GM12878 (cell line): ENCODE measurements around the gene CAMTA1. TPM values are rescaled to one million over a fixed set of nuclear protein-coding genes. Genes with fewer than 3 reads are reported as not detected.

Experiments used
- ATAC-seq: fragments of 200-7000 bp; cut with Tn5 transposase; 3 replicates; pipeline ENCODE4 v1.9.1; 2020; ENCODE audit warnings: mild to moderate bottlenecking, moderate library complexity
- BruUV-seq: library from RNA; stranded (reverse); fragments of 400-500 nt; replicated peaks from 2 replicates; lab custom pipeline; 2021; lab: Mats Ljungman, UMichigan
- CTCF ChIA-PET: fragments of 300-600 bp; sonication (Branson Sonifier 250); formaldehyde crosslinking; extraction: SDS; loops from one replicate; lab custom pipeline; 2021; ENCODE audit warnings: inconsistent platforms; lab: Yijun Ruan, JAX
- POLR2A ChIA-PET: fragments of 350-600 bp; formaldehyde crosslinking; extraction: SDS; loops from one replicate; lab custom pipeline; 2021; ENCODE audit warnings: inconsistent platforms; lab: Charles Lee
- RAD21 ChIA-PET: fragments of 300-600 bp; sonication (Branson Sonifier 250); formaldehyde crosslinking; loops from one replicate; lab custom pipeline; 2023; ENCODE audit warnings: antibody characterized with exemption; ENCODE audit not compliant: unreplicated experiment; lab: Charles Lee
- SMC1A ChIA-PET: fragments of 300-600 bp; sonication (Branson Sonifier 250); formaldehyde crosslinking; loops from one replicate; lab custom pipeline; 2023; ENCODE audit not compliant: unreplicated experiment, uncharacterized antibody; lab: Charles Lee
- DNase-seq: peaks from one replicate; pipeline ENCODE4 v3.0.0-alpha.2; 2011; ENCODE audit warnings: low read depth, low spot score
- FAIRE-seq: peaks from 3 replicates; lab custom pipeline; 2011; peaks lifted over from hg19 to GRCh38; lab: Jason Lieb, UNC
- H2AFZ ChIP-seq: 2 replicates; pipeline ENCODE4 v1.6.0; 2011; ENCODE audit warnings: low read depth, low read length, control low read depth; ENCODE audit not compliant: control insufficient read depth
- H3K27ac ChIP-seq: 2 replicates; pipeline ENCODE4 v1.5.1; 2011; ENCODE audit warnings: control low read depth; ENCODE audit not compliant: control insufficient read depth, insufficient read depth
- H3K27me3 ChIP-seq, 2 experiments: replicated peaks in 1 of 2; 2 replicates each; pipeline versions ENCODE4 v1.6.0 to v1.6.1; 2011; ENCODE audit warnings: low read length in 1 of 2; ENCODE audit not compliant: control insufficient read depth in 2 of 2, insufficient read depth in 2 of 2
- H3K36me3 ChIP-seq, 2 experiments: 2 replicates each; pipeline ENCODE4 v1.5.1; 2011; ENCODE audit warnings: low read length in 1 of 2; ENCODE audit not compliant: control insufficient read depth in 2 of 2, insufficient read depth in 2 of 2
- H3K4me1 ChIP-seq: 2 replicates; pipeline ENCODE4 v1.6.1; 2011; ENCODE audit warnings: mild to moderate bottlenecking, low read length, moderate library complexity, mixed read lengths; ENCODE audit not compliant: control insufficient read depth, insufficient read depth
- H3K4me2 ChIP-seq: 2 replicates; pipeline ENCODE4 v1.6.0; 2011; ENCODE audit warnings: control low read depth; ENCODE audit not compliant: control insufficient read depth, insufficient read depth
- H3K4me3 ChIP-seq: fragments of 200-600 bp; sonication (generic); 2 replicates; pipeline ENCODE4 v1.5.1; 2016
- H3K79me2 ChIP-seq: 2 replicates; pipeline ENCODE4 v1.6.0; 2011; ENCODE audit warnings: low read length; ENCODE audit not compliant: control insufficient read depth, insufficient read depth
- H3K9ac ChIP-seq: 2 replicates; pipeline ENCODE4 v1.8.0; 2011; ENCODE audit warnings: low read length, control low read depth, mixed read lengths; ENCODE audit not compliant: control insufficient read depth, insufficient read depth
- H3K9me3 ChIP-seq: replicated peaks from 3 replicates; pipeline ENCODE4 v1.5.1; 2011; ENCODE audit warnings: mild to moderate bottlenecking, low read length; ENCODE audit not compliant: control insufficient read depth, insufficient read depth
- H4K20me1 ChIP-seq: 2 replicates; pipeline ENCODE4 v1.6.0; 2011; ENCODE audit not compliant: control insufficient read depth, insufficient read depth
- ATF3 ChIP-seq: IDR thresholded peaks from 2 replicates; pipeline ENCODE4 v1.6.1; 2011; ENCODE audit warnings: low read depth, mild to moderate bottlenecking, low read length, moderate library complexity, borderline replicate concordance; ENCODE audit errors: extremely low read depth
- BACH1 ChIP-seq: fragments of 450-650 bp; IDR thresholded peaks from 2 replicates; pipeline ENCODE4 v1.6.1; 2017; ENCODE audit warnings: mild to moderate bottlenecking, borderline replicate concordance
- BHLHE40 ChIP-seq, 2 experiments: fragments of 450-650 bp in 1 of 2; IDR thresholded peaks; 2 replicates each; pipeline ENCODE4 v1.6.1; 2011 to 2017; ENCODE audit warnings: low read depth in 2 of 2, borderline replicate concordance in 1 of 2, improper control_type of control experiment in 1 of 2, low read length in 1 of 2, mild to moderate bottlenecking in 1 of 2
- BMI1 ChIP-seq: fragments of 450-650 bp; IDR thresholded peaks from 2 replicates; pipeline ENCODE4 v1.6.1; 2016; ENCODE audit warnings: mild to moderate bottlenecking, moderate library complexity, borderline replicate concordance
- CBX3 ChIP-seq: fragments of 200-600 bp; sonication (generic); IDR thresholded peaks from 2 replicates; pipeline ENCODE4 v1.6.1; 2016; ENCODE audit warnings: low read depth, borderline replicate concordance
- CTCF ChIP-seq, 3 experiments: IDR thresholded peaks in 2 of 3; conservative IDR thresholded peaks in 1 of 3; 2 replicates each; pipeline ENCODE4 v1.5.1; 2011; ENCODE audit warnings: low read depth in 3 of 3, low read length in 3 of 3, mild to moderate bottlenecking in 3 of 3, control low read depth in 2 of 3, moderate library complexity in 2 of 3, inconsistent platforms in 1 of 3, mixed read lengths in 1 of 3; ENCODE audit not compliant: control insufficient read depth in 2 of 3, insufficient read depth in 1 of 3; ENCODE audit errors: extremely low read depth in 1 of 3
- E2F4 ChIP-seq: IDR thresholded peaks from 2 replicates; pipeline ENCODE4 v1.6.1; 2012; ENCODE audit warnings: low read depth, low read length, improper control_type of control experiment
- FOXM1 ChIP-seq: IDR thresholded peaks from 2 replicates; pipeline ENCODE4 v1.6.1; 2012; ENCODE audit warnings: low read depth, mild to moderate bottlenecking, inconsistent platforms, low read length, moderate library complexity
- HDAC2 ChIP-seq: fragments of 200-600 bp; sonication (generic); IDR thresholded peaks from 2 replicates; pipeline ENCODE4 v1.6.1; 2017
- KAT2A ChIP-seq: conservative IDR thresholded peaks from 2 replicates; pipeline ENCODE4 v1.6.1; 2011; ENCODE audit warnings: low read depth, low read length; ENCODE audit not compliant: control insufficient read depth
- MYC ChIP-seq: IDR thresholded peaks from 2 replicates; pipeline ENCODE4 v1.6.1; 2011; ENCODE audit warnings: mild to moderate bottlenecking, low read length, moderate library complexity, inconsistent platforms; ENCODE audit not compliant: insufficient read depth, insufficient replicate concordance, insufficient read length, severe bottlenecking
- NFIC ChIP-seq: IDR thresholded peaks from 2 replicates; pipeline ENCODE4 v1.6.1; 2012; ENCODE audit warnings: low read depth, mild to moderate bottlenecking, inconsistent platforms, low read length, moderate library complexity
- NFYA ChIP-seq: IDR thresholded peaks from 2 replicates; pipeline ENCODE4 v1.6.1; 2011; ENCODE audit warnings: low read depth, mild to moderate bottlenecking, low read length, improper control_type of control experiment, borderline replicate concordance
- PAX5 ChIP-seq: IDR thresholded peaks from 2 replicates; pipeline ENCODE4 v1.6.1; 2011; ENCODE audit warnings: low read depth, low read length, borderline replicate concordance
- POLR2A ChIP-seq: IDR thresholded peaks from 2 replicates; pipeline ENCODE4 v1.6.1; 2011; ENCODE audit warnings: low read depth, mild to moderate bottlenecking, low read length
- RAD21 ChIP-seq: IDR thresholded peaks from 2 replicates; pipeline ENCODE4 v1.6.1; 2011; ENCODE audit warnings: mild to moderate bottlenecking, low read depth, low read length, moderate library complexity; ENCODE audit not compliant: insufficient read depth
- SIN3A ChIP-seq: IDR thresholded peaks from 2 replicates; pipeline ENCODE4 v1.6.1; 2012; ENCODE audit warnings: low read depth, low read length, improper control_type of control experiment
- SMAD5 ChIP-seq: IDR thresholded peaks from 2 replicates; pipeline ENCODE4 v1.6.1; 2016; ENCODE audit warnings: antibody characterized with exemption, low read depth
- SREBF2 ChIP-seq: IDR thresholded peaks from 2 replicates; pipeline ENCODE4 v1.6.1; 2012; ENCODE audit warnings: mild to moderate bottlenecking, low read length
- SUZ12 ChIP-seq: fragments of 200-600 bp; sonication (generic); IDR thresholded peaks from one replicate; pipeline ENCODE4 v1.6.1; 2018; ENCODE audit warnings: antibody characterized with exemption, mild to moderate bottlenecking; ENCODE audit not compliant: unreplicated experiment
- TBL1XR1 ChIP-seq: IDR thresholded peaks from 2 replicates; pipeline ENCODE4 v1.6.1; 2012; ENCODE audit warnings: low read depth, low read length, improper control_type of control experiment
- ZNF207 ChIP-seq: fragments of 450-650 bp; IDR thresholded peaks from 2 replicates; pipeline ENCODE4 v1.6.1; 2014; ENCODE audit warnings: antibody characterized with exemption, mild to moderate bottlenecking, borderline replicate concordance
- ZNF622 ChIP-seq: fragments of 450-650 bp; IDR thresholded peaks from 2 replicates; pipeline ENCODE4 v1.6.1; 2017; ENCODE audit warnings: mild to moderate bottlenecking, inconsistent platforms
- WGBS: methylation state at CpG from one replicate; pipeline ENCODE4 v1.1.6; 2016; ENCODE audit warnings: low lambda C conversion rate; ENCODE audit not compliant: insufficient replicate concordance, insufficient coverage; ENCODE audit errors: missing lambda C conversion rate; 5-methylcytosine and 5-hydroxymethylcytosine counted together
- in situ Hi-C: fragments of 300-500 bp; cut with MboI; formaldehyde crosslinking; loops from 9 replicates; pipeline ENCODE4 v1.14.3; 2018; ENCODE audit warnings: mixed read lengths
- intact Hi-C: fragments of 100-400 bp; cut with micrococcal nuclease; formaldehyde crosslinking; loops from one replicate; pipeline ENCODE4 v1.14.2; 2022; ENCODE audit not compliant: unreplicated experiment
- polyA plus RNA-seq, 11 experiments: library from polyadenylated mRNA; depleted of rRNA in 4 of 11; unstranded in 6 of 11; stranded (reverse) in 5 of 11; fragments of >200 nt; fragmentation: Nextera tagmentation in 4 of 11; fragmentation: Illumina TruSeq in 1 of 11; extraction: Ambion mirVana in 4 of 11; extraction: Trizol in 1 of 11; gene quantifications; 1 replicate in 1 of 11; 2 replicates in 10 of 11; pipeline versions ENCODE4 v1.2.1 to v1.2.3, GENCODE V29; 2011 to 2016; ENCODE audit warnings: inconsistent platforms in 2 of 11, missing spikeins in 2 of 11, low read depth in 1 of 11
- total RNA-seq, 4 experiments: library from RNA; depleted of rRNA in 3 of 4; stranded (reverse); fragments of >200 nt in 3 of 4; fragmentation: Illumina TruSeq in 1 of 4; extraction: Trizol in 1 of 4; gene quantifications; 2 replicates each; pipeline versions ENCODE4 v1.2.1 to v1.2.3, GENCODE V29; 2013 to 2021

CAMTA1 gene
- total and polyA plus RNA-seq, 10 of the 15 experiments (the other 5 are each of a cell fraction or from before 2014, with no cell fraction given), result 37.7 to 148 (median 76.4) TPM

GRCh38 chr1:7447736-7448135 is 662.5 kb downstream of the CAMTA1 start (continued):
- TF ChIP-seq CTCF (IDR thresholded peaks at IDR 0.05 in 2 of 3, conservative IDR thresholded peaks at IDR 0.05 in 1 of 3; ENCODE audit: control insufficient read depth in 2 of 3, extremely low read depth in 1 of 3, insufficient read depth in 1 of 3, low read depth in 3 of 3, low read length in 3 of 3) (no peak), ZNF622 (no peak), FOXM1 (no peak), MYC (no peak), BHLHE40 (IDR thresholded peaks at IDR 0.05; ENCODE audit: borderline replicate concordance in 1 of 2, low read depth in 2 of 2, low read length in 1 of 2) (no peak), BACH1 (no peak), POLR2A (no peak)

GRCh38 chr1:7448986-7449385 is 663.7 kb downstream of the CAMTA1 start:
- no peak overlapping the region for H3K9ac ChIP-seq
- 28% methylated on average over 10 of the region's 10 CpGs for WGBS
- no peaks in the 10 kb centered on the region for H3K9me3 ChIP-seq
- no peak for DNase-seq
- no peaks in the 10 kb centered on the region for H3K79me2 ChIP-seq
- H3K4me1 ChIP-seq, result no peaks in the 10 kb centered on the region; the same call in 1 of the 2 replicates
- H3K27ac ChIP-seq, result no peak overlapping the region
- no peak overlapping the region for H2AFZ ChIP-seq
- H3K4me3 ChIP-seq, result no peak overlapping the region
- BruUV-seq, result no TSS peak
- ChIA-PET RAD21 (no interaction called here), POLR2A (no interaction called here), SMC1A (no interaction called here), CTCF (no interaction called here)
- no peaks in the 10 kb centered on the region for H4K20me1 ChIP-seq
- peaks cover 0 to 1% of the 10 kb centered on the region in 2 experiments; a peak in 2 of 4 replicates for H3K27me3 ChIP-seq
- ATAC-seq, result no peak
- no peak for FAIRE-seq
- no peaks in the 10 kb centered on the region for H3K36me3 ChIP-seq
- H3K4me2 ChIP-seq, result no peak overlapping the region
- in situ Hi-C loops (no loop called here), intact Hi-C loops (no loop called here)
- no peak for TF ChIP-seq SUZ12
- TF ChIP-seq ZNF207, result no peak
- no peak for TF ChIP-seq NFIC
- no peak for TF ChIP-seq CBX3
- no peak for TF ChIP-seq KAT2A
- TF ChIP-seq SREBF2, result no peak
- TF ChIP-seq PAX5, result no peak
- no peak for TF ChIP-seq SMAD5
- no peak for TF ChIP-seq TBL1XR1
- TF ChIP-seq RAD21, result no peak
- no peak for TF ChIP-seq SIN3A
- no peak for TF ChIP-seq BMI1
- no peak for TF ChIP-seq E2F4
- TF ChIP-seq ATF3, result no peak
- TF ChIP-seq NFYA, result no peak
- TF ChIP-seq HDAC2, result no peak
